Bone marrow (tissue), 2 donors: Measurements from ENCODE around the gene WDR49.

Experiments
- DNase-seq, 2 donors: peaks; one replicate each; lab custom pipeline; 2025; lab: John Stamatoyannopoulos, UW

The WDR49 gene

GRCh38 chr3:167487556-167487955 lies 166.2 kb downstream of the WDR49 start:
- no peak for DNase-seq

- no peak for DNase-seq
These were observed 169.2 kb downstream of the WDR49 start for GRCh38 chr3:167484551-167484950.

GRCh38 chr3:167483708-167484475 lies 169.8 kb downstream of the WDR49 start:
- DNase-seq, result no peak

- no peak for DNase-seq
These were observed 172.6 kb downstream of the WDR49 start for GRCh38 chr3:167481164-167481563.

- no peak for DNase-seq
These were observed 173.0 kb downstream of the WDR49 start for GRCh38 chr3:167480748-167481147.

GRCh38 chr3:167473863-167474262 lies 179.9 kb downstream of the WDR49 start, which contains the start of gene SERPINI2:
SERPINI2 (minus strand) TSS chr3:167474042; CDS start chr3:167471834, 2,208 bp downstream.
- no peak for DNase-seq

GRCh38 chr3:167469381-167469780 lies 184.4 kb downstream of the WDR49 start:
- no peak for DNase-seq

- DNase-seq, result no peak
These were observed 185.7 kb downstream of the WDR49 start for GRCh38 chr3:167467848-167468611.

GRCh38 chr3:167466966-167467365 lies 186.8 kb downstream of the WDR49 start:
- no peak for DNase-seq

GRCh38 chr3:167456157-167456799 lies 197.5 kb downstream of the WDR49 start:
- no peak for DNase-seq

GRCh38 chr3:167453815-167454214 lies 199.9 kb downstream of the WDR49 start:
- no peak for DNase-seq

- DNase-seq, result no peak
These were observed 202.5 kb downstream of the WDR49 start for GRCh38 chr3:167451282-167451681.

GRCh38 chr3:167450675-167451074 lies 203.1 kb downstream of the WDR49 start:
- no peak for DNase-seq

GRCh38 chr3:167450195-167450594 lies 203.5 kb downstream of the WDR49 start:
- DNase-seq, result no peak

GRCh38 chr3:167445491-167445890 lies 208.3 kb downstream of the WDR49 start:
- no peak for DNase-seq

- DNase-seq, result no peak
These were observed 212.5 kb downstream of the WDR49 start for GRCh38 chr3:167441256-167441655.

GRCh38 chr3:167437428-167438139 lies 216.2 kb downstream of the WDR49 start:
- DNase-seq, result no peak
